Ishikawa (cell line): ENCODE results near the gene TBXAS1.

Experiments
- CEBPB ChIP-seq: IDR thresholded peaks from 2 replicates; pipeline ENCODE4 v1.6.1; 2012
- CREB1 ChIP-seq: IDR thresholded peaks from 2 replicates; pipeline ENCODE4 v1.6.1; 2012; ENCODE audit warnings: low read depth
- EGR1 ChIP-seq: IDR thresholded peaks from 2 replicates; pipeline ENCODE4 v1.6.1; 2012
- EP300 ChIP-seq: IDR thresholded peaks from 2 replicates; pipeline ENCODE4 v1.6.1; 2012; ENCODE audit warnings: borderline replicate concordance
- FOXM1 ChIP-seq: IDR thresholded peaks from 2 replicates; pipeline ENCODE4 v1.6.1; 2012; ENCODE audit warnings: low read depth, borderline replicate concordance
- MAX ChIP-seq: IDR thresholded peaks from 2 replicates; pipeline ENCODE4 v1.6.1; 2012
- NFIC ChIP-seq: IDR thresholded peaks from 2 replicates; pipeline ENCODE4 v1.6.1; 2012
- RAD21 ChIP-seq: IDR thresholded peaks from 2 replicates; pipeline ENCODE4 v1.6.1; 2012; ENCODE audit warnings: low read depth
- REST ChIP-seq: IDR thresholded peaks from 2 replicates; pipeline ENCODE4 v1.6.1; 2012; ENCODE audit warnings: low read depth, mild to moderate bottlenecking
- TAF1 ChIP-seq: IDR thresholded peaks from 2 replicates; pipeline ENCODE4 v1.6.1; 2012; ENCODE audit warnings: low read depth, mild to moderate bottlenecking
- TCF12 ChIP-seq: IDR thresholded peaks from 2 replicates; pipeline ENCODE4 v1.6.1; 2012; ENCODE audit warnings: low read depth
- TEAD4 ChIP-seq: IDR thresholded peaks from 2 replicates; pipeline ENCODE4 v1.6.1; 2012
- USF1 ChIP-seq: IDR thresholded peaks from 2 replicates; pipeline ENCODE4 v1.6.1; 2012
- YY1 ChIP-seq: IDR thresholded peaks from 2 replicates; pipeline ENCODE4 v1.6.1; 2012; ENCODE audit warnings: low read depth
- ZBTB7A ChIP-seq: IDR thresholded peaks from 2 replicates; pipeline ENCODE4 v1.6.1; 2012; ENCODE audit warnings: low read depth

TBXAS1 gene

GRCh38 chr7:139941866-139942265, 112.8 kb downstream of the TBXAS1 start:
- TF ChIP-seq USF1: no peak
- no peak for TF ChIP-seq RAD21
- TF ChIP-seq NFIC: no peak
- no peak for TF ChIP-seq TCF12
- TF ChIP-seq MAX: no peak
- TF ChIP-seq CREB1: no peak
- TF ChIP-seq ZBTB7A: no peak
- no peak for TF ChIP-seq FOXM1
- no peak for TF ChIP-seq EP300
- no peak for TF ChIP-seq TAF1
- TF ChIP-seq CEBPB: no peak
- TF ChIP-seq REST: no peak
- no peak for TF ChIP-seq YY1
- TF ChIP-seq TEAD4: no peak
- no peak for TF ChIP-seq EGR1

- TF ChIP-seq TCF12 (no peak), MAX (no peak)
Observed at GRCh38 chr7:139942636-139943035, 113.6 kb downstream of the TBXAS1 start.

GRCh38 chr7:139943401-139943800, 114.3 kb downstream of the TBXAS1 start:
- TF ChIP-seq NFIC: no peak
- no peak for TF ChIP-seq EP300
- TF ChIP-seq FOXM1: no peak
- TF ChIP-seq TEAD4: no peak
- TF ChIP-seq EGR1: no peak
- TF ChIP-seq USF1: no peak
- no peak for TF ChIP-seq CREB1
- TF ChIP-seq ZBTB7A: no peak
- TF ChIP-seq TCF12: no peak
- no peak for TF ChIP-seq TAF1

GRCh38 chr7:139944248-139944647, 115.2 kb downstream of the TBXAS1 start:
- TF ChIP-seq FOXM1: no peak
- no peak for TF ChIP-seq CREB1
- no peak for TF ChIP-seq REST
- no peak for TF ChIP-seq TCF12
- no peak for TF ChIP-seq USF1
- no peak for TF ChIP-seq NFIC
- no peak for TF ChIP-seq RAD21
- no peak for TF ChIP-seq MAX
- no peak for TF ChIP-seq CEBPB
- TF ChIP-seq EGR1: no peak
- TF ChIP-seq YY1: no peak

GRCh38 chr7:139946533-139946932, 117.5 kb downstream of the TBXAS1 start:
- TF ChIP-seq EGR1 (no peak), EP300 (no peak), MAX (no peak), NFIC (no peak), RAD21 (no peak), USF1 (no peak), ZBTB7A (no peak), CEBPB (no peak)

GRCh38 chr7:139947021-139947420, 118.0 kb downstream of the TBXAS1 start:
- TF ChIP-seq TAF1 (no peak), REST (no peak), FOXM1 (no peak), ZBTB7A (no peak), CEBPB (no peak), USF1 (no peak), TCF12 (no peak), YY1 (no peak), NFIC (no peak), MAX (no peak)
